Lung (tissue), 12 donors: ENCODE measurements around the gene AXIN1. TPM values are rescaled to one million over a fixed set of nuclear protein-coding genes. Genes with fewer than 3 reads are reported as not detected.

ENCODE experiments used
- ATAC-seq: fragments of 200-7000 bp; cut with Tn5 transposase; one replicate; pipeline ENCODE4 v1.9.1; 2020; ENCODE audit warnings: moderate number of reproducible peaks; ENCODE audit not compliant: insufficient read depth, low FRiP score
- DNase-seq, 3 donors: peaks; one replicate each; pipeline ENCODE4 v3.0.0-alpha.2; 2013 to 2017
- H3K27ac ChIP-seq, 2 donors: one replicate each; pipeline ENCODE4 v1.5.1; 2013; ENCODE audit warnings: mild to moderate bottlenecking in 2 of 2, moderate library complexity in 2 of 2, control low read depth in 1 of 2, inconsistent platforms in 1 of 2, low read depth in 1 of 2, low read length in 1 of 2
- H3K27me3 ChIP-seq, 3 donors: one replicate each; pipeline ENCODE4 v1.5.1; 2013; ENCODE audit warnings: low read length in 2 of 3; ENCODE audit not compliant: control insufficient read depth in 3 of 3, insufficient read depth in 3 of 3
- H3K36me3 ChIP-seq, 4 donors: one replicate each; pipeline ENCODE4 v1.5.1; 2013; ENCODE audit warnings: low read length in 4 of 4, mild to moderate bottlenecking in 1 of 4, moderate library complexity in 1 of 4; ENCODE audit not compliant: control insufficient read depth in 4 of 4, insufficient read depth in 4 of 4
- H3K4me1 ChIP-seq, 5 donors: one replicate each; pipeline ENCODE4 v1.5.1; 2013; ENCODE audit warnings: low read length in 5 of 5, mild to moderate bottlenecking in 2 of 5, moderate library complexity in 1 of 5; ENCODE audit not compliant: control insufficient read depth in 5 of 5, insufficient read depth in 5 of 5
- H3K4me3 ChIP-seq: one replicate; pipeline ENCODE4 v1.5.1; 2013; ENCODE audit warnings: mild to moderate bottlenecking, control low read depth, moderate library complexity
- H3K9ac ChIP-seq, 2 donors: one replicate each; pipeline ENCODE4 v1.5.1; 2013; ENCODE audit warnings: low read length in 2 of 2, control low read depth in 1 of 2; ENCODE audit not compliant: insufficient read depth in 1 of 2
- H3K9me3 ChIP-seq, 4 donors: one replicate each; pipeline ENCODE4 v1.5.1; 2013; ENCODE audit warnings: low read length in 3 of 4, mild to moderate bottlenecking in 1 of 4, moderate library complexity in 1 of 4; ENCODE audit not compliant: control insufficient read depth in 4 of 4, insufficient read depth in 3 of 4
- CTCF ChIP-seq: IDR thresholded peaks from 2 replicates; pipeline ENCODE4 v1.5.1; 2012; ENCODE audit warnings: mild to moderate bottlenecking; ENCODE audit errors: control extremely low read depth, extremely low read depth
- whole genome bisulfite sequencing, 2 donors: extraction: QIAGEN DNeasy Blood & Tissue Kit; methylation state at CpG; one replicate each; pipeline ENCODE4 v1.1.7; 2013; 5-methylcytosine and 5-hydroxymethylcytosine counted together
- polyA plus RNA-seq, 2 donors: library from polyadenylated mRNA; stranded (reverse); fragments of 200-250 nt; gene quantifications; one replicate each; pipeline ENCODE4 v1.2.1, GENCODE V29; 2013
- total RNA-seq, 2 donors: library from RNA; depleted of rRNA in 1 of 2; stranded (reverse); fragments of >200 nt in 1 of 2; gene quantifications; one replicate each; pipeline ENCODE4 v1.2.1, GENCODE V29; 2014 to 2021
- donor health status: control.
- donor health status: control.
- donor health status: Bipolar disorder and iron deficiency.
- donor health status: healthy.
- donor health status: DM: yes; HTN: yes; CAD: no.

The AXIN1 gene
- total and polyA plus RNA-seq, 4 donors, result 16.9 to 25.9 (median 19.4) TPM

GRCh38 chr16:374616-374926 lies 22.0 kb upstream of the AXIN1 start:
- Histone ChIP-seq H3K27ac (no peak overlapping the region), H3K9me3 (no peaks in the 10 kb centered on the region), H3K4me1 (peaks cover 0 to 12% (median 4%) of the 10 kb centered on the region in 5 donors), H3K4me3 (no peak overlapping the region), H3K36me3 (peaks cover 0 to 62% (median 3%) of the 10 kb centered on the region in 4 donors), H3K9ac (no peak overlapping the region), H3K27me3 (no peaks in the 10 kb centered on the region)
- ATAC-seq, result no peak
- WGBS, 2 donors, result 91 to 97% methylated on average over 7 to 9 of the region's 9 CpGs
- TF ChIP-seq CTCF, result no peak
- no peak for DNase-seq

GRCh38 chr16:373848-374615 lies 21.5 kb upstream of the AXIN1 start:
- no peak for DNase-seq
- no peak overlapping the region for H3K27ac ChIP-seq
- no peaks in the 10 kb centered on the region for H3K27me3 ChIP-seq
- no peak for TF ChIP-seq CTCF
- no peaks in the 10 kb centered on the region for H3K9me3 ChIP-seq
- H3K4me3 ChIP-seq, result no peak overlapping the region
- no peak for ATAC-seq
- H3K4me1 ChIP-seq, result peaks cover 0 to 14% (median 4%) of the 10 kb centered on the region in 5 donors
- WGBS, 2 donors, result 93 to 94% methylated on average over 43 to 44 of the region's 44 CpGs
- no peak overlapping the region for H3K9ac ChIP-seq
- H3K36me3 ChIP-seq, result peaks cover 0 to 62% (median 4%) of the 10 kb centered on the region in 4 donors

- ATAC-seq, result no peak
- H3K36me3 ChIP-seq, result peaks cover 0 to 69% (median 8%) of the 10 kb centered on the region in 4 donors
Measured at GRCh38 chr16:373020-373598, 20.6 kb upstream of the AXIN1 start.

More at GRCh38 chr16:373020-373598, 20.6 kb upstream of the AXIN1 start:
- no peak for TF ChIP-seq CTCF
- Histone ChIP-seq H3K9me3 (no peaks in the 10 kb centered on the region), H3K9ac (no peak overlapping the region), H3K27ac (no peak overlapping the region), H3K4me1 (peaks cover 0 to 14% (median 4%) of the 10 kb centered on the region in 5 donors), H3K27me3 (no peaks in the 10 kb centered on the region), H3K4me3 (no peak overlapping the region)
- 87 to 89% methylated on average over 5 of the region's 5 CpGs for WGBS, 2 donors
- no peak for DNase-seq
